DMS79 treated with DMSO at 0.1 percent for 48 hours (cell line): ENCODE results near the gene PCGF2.
"Not testable (repeated sequence)": the region's sequence is repeated elsewhere in the genome, so short reads cannot be mapped to it uniquely, and the experiment has no call there.

Experiments
- DNase-seq: peaks from one replicate; lab custom pipeline; 2025; lab: John Stamatoyannopoulos, UW

PCGF2 gene

GRCh38 chr17:38748149-38748891 lies at the start of gene PCGF2:
Gene PCGF2, minus strand, starts transcription at chr17:38748336. Its CDS starts 7,934 bp downstream, at chr17:38740402.
- peak; percentile 91 for DNase-seq

GRCh38 chr17:38797828-38798227 lies 49.7 kb upstream of the PCGF2 start:
- no peak for DNase-seq

- no peak for DNase-seq
These were observed 49.0 kb upstream of the PCGF2 start for GRCh38 chr17:38797158-38797490.

GRCh38 chr17:38796451-38797157 lies 48.5 kb upstream of the PCGF2 start:
- no peak for DNase-seq

- no peak for DNase-seq
These were observed 46.1 kb upstream of the PCGF2 start for GRCh38 chr17:38794221-38794620.

- DNase-seq: no peak
These were observed 43.0 kb upstream of the PCGF2 start for GRCh38 chr17:38791162-38791561.

GRCh38 chr17:38790148-38790707 lies 42.1 kb upstream of the PCGF2 start:
- DNase-seq: not testable (repeated sequence)

- no peak for DNase-seq
These were observed 41.0 kb upstream of the PCGF2 start for GRCh38 chr17:38789185-38789584.

GRCh38 chr17:38787999-38788398 lies 39.9 kb upstream of the PCGF2 start:
- DNase-seq: not testable (repeated sequence)

- no peak for DNase-seq
These were observed 38.2 kb upstream of the PCGF2 start for GRCh38 chr17:38786372-38786771.

- no peak for DNase-seq
These were observed 35.1 kb upstream of the PCGF2 start for GRCh38 chr17:38783227-38783626.

GRCh38 chr17:38779965-38780752 lies 32.0 kb upstream of the PCGF2 start:
- no peak for DNase-seq

- DNase-seq: no peak
These were observed 29.6 kb upstream of the PCGF2 start for GRCh38 chr17:38777641-38778250.

- DNase-seq: no peak
These were observed 25.1 kb upstream of the PCGF2 start for GRCh38 chr17:38773258-38773657.

GRCh38 chr17:38768417-38768816 lies 20.3 kb upstream of the PCGF2 start:
- DNase-seq: peak; percentile 57

- DNase-seq: no peak
These were observed 18.2 kb upstream of the PCGF2 start for GRCh38 chr17:38766341-38766740.

- no peak for DNase-seq
These were observed 14.1 kb upstream of the PCGF2 start for GRCh38 chr17:38762231-38762630.

GRCh38 chr17:38761612-38762011 lies 13.5 kb upstream of the PCGF2 start:
- no peak for DNase-seq

- DNase-seq: no peak
These were observed 5.0 kb upstream of the PCGF2 start for GRCh38 chr17:38753071-38753506.

- peak; percentile 100 for DNase-seq
These were observed 4.4 kb upstream of the PCGF2 start, which contains the start of gene PSMB3 for GRCh38 chr17:38752308-38753070. Gene PSMB3, plus strand, starts transcription at chr17:38752741. Its CDS starts 86 bp downstream, at chr17:38752827.

- DNase-seq: peak; percentile 62
These were observed 3.7 kb upstream of the PCGF2 start for GRCh38 chr17:38751808-38752307.
